Measurements from ENCODE around the gene S1PR2.

DNA sequence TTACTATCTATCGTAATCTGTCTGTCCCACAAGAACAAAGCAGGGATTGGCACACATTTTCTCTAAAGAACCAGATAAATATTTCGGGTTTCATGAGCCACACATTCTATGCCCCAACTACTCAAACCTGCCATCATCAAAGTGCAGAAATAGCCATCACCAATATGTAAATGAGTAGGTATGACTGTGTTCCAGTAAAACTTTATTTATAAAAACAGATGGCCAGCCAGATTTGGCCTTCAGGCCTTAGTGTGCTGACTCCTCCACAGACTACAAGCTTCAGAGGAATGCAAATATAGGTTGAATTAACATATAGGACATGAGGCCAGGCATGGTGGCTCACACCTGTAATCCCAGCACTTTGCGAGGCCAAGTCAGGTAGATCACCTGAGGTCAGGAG is 27.4 kb downstream of the S1PR2 start:
- TF ChIP-seq CTCF (IDR thresholded peaks at IDR 0.05) (no peak), POLR2A (IDR thresholded peaks at IDR 0.05) (no peak), POLR2AphosphoS5 (IDR thresholded peaks at IDR 0.05) (no peak)
